Rectal smooth muscle tissue (tissue), 1 donor: ENCODE results near the gene GSK3B.
"Not testable (repeated sequence)": the region's sequence is repeated elsewhere in the genome, so short reads cannot be mapped to it uniquely, and the experiment has no call there.

Experiments
- H3K27ac ChIP-seq: one replicate; pipeline ENCODE4 v1.7.0; 2013; ENCODE audit warnings: low read depth, low read length, inconsistent platforms
- H3K27me3 ChIP-seq: one replicate; pipeline ENCODE4 v1.7.0; 2013; ENCODE audit warnings: low read length; ENCODE audit not compliant: control insufficient read depth, insufficient read depth
- H3K36me3 ChIP-seq: one replicate; pipeline ENCODE4 v1.7.0; 2013; ENCODE audit warnings: low read length; ENCODE audit not compliant: control insufficient read depth, insufficient read depth
- H3K4me1 ChIP-seq: one replicate; pipeline ENCODE4 v1.7.0; 2013; ENCODE audit warnings: low read length; ENCODE audit not compliant: control insufficient read depth, insufficient read depth
- H3K4me3 ChIP-seq: one replicate; pipeline ENCODE4 v1.7.0; 2013; ENCODE audit warnings: low read length
- H3K9ac ChIP-seq: one replicate; pipeline ENCODE4 v1.7.0; 2013; ENCODE audit warnings: low read length

Gene GSK3B

DNA sequence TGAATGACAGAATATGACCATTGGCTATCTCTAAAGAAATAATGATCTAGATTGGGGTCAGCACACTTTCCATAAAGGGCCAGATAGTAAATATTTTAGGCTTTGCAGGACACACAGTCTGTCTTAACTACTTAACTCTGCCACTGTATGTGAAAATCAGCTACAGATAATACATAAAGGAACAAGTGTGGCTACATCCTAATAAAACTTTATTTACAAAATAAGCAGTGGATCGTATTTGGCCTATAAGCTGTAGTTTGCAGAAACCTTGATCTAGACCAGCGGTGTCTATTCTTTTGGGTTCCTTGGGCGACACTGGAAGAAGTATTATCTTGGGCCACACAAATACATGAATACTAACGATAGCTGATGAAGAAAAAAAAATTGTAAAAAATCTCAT, 27.6 kb downstream of the GSK3B start:
- Histone ChIP-seq H3K27me3 (no peaks in the 10 kb centered on the region), H3K4me3 (no peak overlapping the region), H3K27ac (no peak overlapping the region), H3K36me3 (no peaks in the 10 kb centered on the region), H3K9ac (no peak overlapping the region), H3K4me1 (no peaks in the 10 kb centered on the region)

DNA sequence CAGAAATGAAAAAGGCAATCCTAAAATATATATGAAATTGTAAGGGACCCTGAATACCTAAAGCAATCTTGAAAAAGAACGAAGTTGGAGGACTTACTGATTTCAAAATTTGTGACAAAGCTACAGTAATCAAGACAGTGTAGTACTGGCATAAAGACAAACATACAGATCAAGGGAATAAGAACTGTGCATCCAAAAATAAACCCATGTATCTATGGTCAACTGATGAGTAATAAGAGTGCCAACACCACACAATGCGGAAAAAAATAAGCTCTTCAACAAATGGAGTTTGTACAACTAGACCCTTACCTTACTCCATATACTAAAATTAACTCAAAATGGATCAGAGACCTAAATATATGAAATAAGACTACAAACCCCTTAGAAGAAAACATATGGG, 29.6 kb downstream of the GSK3B start:
- H3K4me3 ChIP-seq: no peak overlapping the region
- no peaks in the 10 kb centered on the region for H3K36me3 ChIP-seq
- H3K9ac ChIP-seq: no peak overlapping the region
- H3K27me3 ChIP-seq: no peaks in the 10 kb centered on the region
- H3K27ac ChIP-seq: no peak overlapping the region
- no peaks in the 10 kb centered on the region for H3K4me1 ChIP-seq

DNA sequence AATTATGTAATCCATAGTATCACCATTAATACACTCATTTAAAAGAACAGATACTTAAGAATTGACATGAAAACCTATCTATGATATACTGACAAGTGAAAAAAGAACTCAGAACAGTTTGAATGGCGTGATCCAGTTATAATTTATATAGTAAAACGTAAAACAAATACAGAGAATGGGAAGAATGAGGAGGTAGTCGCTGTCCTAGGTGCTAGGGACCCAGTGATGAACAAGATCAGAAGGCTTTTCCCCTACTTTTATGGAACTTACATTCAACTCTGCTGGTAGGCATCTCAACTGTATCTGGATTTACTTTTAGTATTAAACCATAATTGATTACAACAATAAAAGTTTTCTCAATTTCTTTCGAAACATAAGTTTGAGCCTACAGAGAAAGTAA, 31.8 kb downstream of the GSK3B start:
- no peak overlapping the region for H3K9ac ChIP-seq
- no peak overlapping the region for H3K4me3 ChIP-seq
- no peak overlapping the region for H3K27ac ChIP-seq
- H3K27me3 ChIP-seq: no peaks in the 10 kb centered on the region
- H3K36me3 ChIP-seq: no peaks in the 10 kb centered on the region
- H3K4me1 ChIP-seq: no peaks in the 10 kb centered on the region

DNA sequence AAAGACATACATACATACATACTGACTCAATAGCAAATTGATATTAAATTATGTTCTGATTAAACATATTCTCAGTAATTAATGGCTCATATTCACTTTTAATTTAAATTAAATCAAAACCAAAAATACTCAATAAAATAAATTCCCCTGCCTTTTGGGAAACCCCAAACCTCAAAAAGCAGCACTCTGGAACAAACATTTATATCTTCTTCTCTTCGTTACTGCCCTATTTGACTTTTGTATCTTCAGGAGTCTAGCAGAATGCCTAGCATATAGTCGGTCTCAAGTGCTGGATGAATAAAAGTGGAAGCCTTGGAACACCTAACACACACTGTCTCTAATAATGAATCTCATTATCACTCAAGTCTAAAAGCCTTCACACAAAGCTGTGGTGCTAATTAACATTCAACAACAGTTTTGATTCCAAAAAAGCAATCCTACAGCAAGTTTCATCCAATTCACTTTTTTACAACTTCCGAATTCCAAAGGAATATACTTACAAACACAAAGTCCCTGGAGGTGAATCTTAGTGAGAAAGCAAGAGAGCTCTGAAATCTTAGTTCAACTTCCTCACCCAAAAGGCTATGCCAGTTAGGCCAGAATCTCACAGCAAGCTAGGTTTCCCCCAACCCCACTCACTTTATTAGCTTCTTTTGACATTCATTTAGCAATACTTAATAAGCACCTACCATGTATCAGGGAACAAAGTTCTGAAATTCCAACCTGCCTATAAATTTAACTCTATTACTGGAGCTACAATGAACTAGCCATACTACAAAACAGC, 35.0 kb downstream of the GSK3B start:
- Histone ChIP-seq H3K27ac (no peak overlapping the region), H3K27me3 (no peaks in the 10 kb centered on the region), H3K4me3 (no peak overlapping the region), H3K9ac (no peak overlapping the region), H3K36me3 (no peaks in the 10 kb centered on the region), H3K4me1 (no peaks in the 10 kb centered on the region)

DNA sequence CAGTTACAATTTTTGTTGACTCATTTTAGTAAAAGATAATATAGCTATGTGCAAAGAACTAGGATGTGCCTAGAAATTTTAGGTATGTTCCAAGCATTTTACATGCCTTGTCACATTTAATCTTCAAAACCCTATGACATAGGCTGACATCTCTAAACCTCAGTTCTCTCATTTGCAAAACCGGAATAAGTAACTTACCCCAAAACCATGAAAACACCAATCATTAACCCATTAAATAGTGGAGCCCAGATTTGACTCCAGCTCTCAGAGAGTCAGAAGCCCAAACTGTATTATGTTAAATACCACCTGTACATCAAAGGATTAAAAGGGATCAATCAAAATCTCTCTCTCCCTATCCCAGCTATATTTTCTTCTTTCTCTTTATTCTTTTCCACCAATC, 36.6 kb downstream of the GSK3B start:
- Histone ChIP-seq H3K9ac (no peak overlapping the region), H3K4me1 (no peaks in the 10 kb centered on the region), H3K27me3 (no peaks in the 10 kb centered on the region), H3K4me3 (no peak overlapping the region), H3K36me3 (no peaks in the 10 kb centered on the region), H3K27ac (no peak overlapping the region)

DNA sequence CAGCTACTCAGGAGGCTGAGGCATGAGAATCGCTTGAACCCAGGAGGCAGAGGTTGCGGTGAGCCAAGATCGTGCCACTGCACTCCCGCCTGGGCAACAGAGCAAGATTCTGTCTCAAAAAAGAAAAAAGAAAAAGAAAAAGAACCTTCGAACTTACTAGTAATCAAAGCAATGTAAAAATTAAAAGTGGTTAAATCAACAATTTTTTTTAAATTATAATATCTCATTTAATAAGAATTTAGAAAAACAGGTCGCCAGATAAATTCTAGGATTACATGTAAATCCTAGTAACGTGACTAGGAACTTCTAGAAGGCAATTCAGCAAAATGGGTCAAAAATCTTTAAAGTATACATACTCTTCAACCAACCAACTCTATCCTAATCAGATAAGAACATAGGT, 37.2 kb downstream of the GSK3B start:
- Histone ChIP-seq H3K4me3 (no peak overlapping the region), H3K27ac (no peak overlapping the region), H3K4me1 (no peaks in the 10 kb centered on the region), H3K9ac (no peak overlapping the region), H3K36me3 (no peaks in the 10 kb centered on the region), H3K27me3 (no peaks in the 10 kb centered on the region)

DNA sequence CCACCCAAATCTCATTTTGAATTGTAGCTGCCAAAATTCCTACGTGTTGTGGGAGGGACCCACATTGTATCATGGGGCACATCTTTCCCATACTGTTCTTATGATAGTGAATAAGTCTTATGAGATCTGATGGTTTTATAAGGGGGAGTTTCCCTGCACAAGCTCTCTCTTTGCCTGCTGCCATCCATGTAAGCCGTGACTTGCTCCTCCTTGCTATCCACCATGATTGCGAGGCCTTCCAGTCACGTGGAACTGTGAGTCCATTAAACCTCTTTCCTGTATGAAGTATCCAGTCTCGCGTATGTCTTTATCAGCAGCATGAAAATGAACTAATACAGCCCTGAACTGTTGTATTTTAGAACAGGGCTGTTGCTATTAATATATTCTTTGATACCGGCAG, 40.6 kb downstream of the GSK3B start:
- not testable (repeated sequence) for H3K4me3 ChIP-seq, H3K9ac ChIP-seq, H3K27ac ChIP-seq, H3K36me3 ChIP-seq, H3K4me1 ChIP-seq, H3K27me3 ChIP-seq

DNA sequence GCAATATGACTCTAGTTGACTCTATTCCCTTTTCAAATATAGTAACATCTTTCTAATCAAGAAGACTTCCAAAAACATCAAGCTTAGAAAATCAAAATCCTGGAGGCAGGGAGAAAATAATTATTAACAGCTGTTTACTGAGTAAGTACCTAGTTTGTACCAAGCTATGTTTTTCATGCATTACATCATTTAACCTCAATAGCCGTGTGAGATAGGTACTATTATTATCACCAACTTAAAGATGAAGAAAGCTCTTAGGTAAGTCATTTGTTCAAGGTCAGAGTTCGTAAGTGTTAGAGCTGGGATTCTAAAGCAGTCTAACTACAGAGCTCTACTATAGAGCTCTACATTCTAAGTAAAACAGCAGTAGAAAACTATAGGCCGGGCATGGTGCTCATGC, 41.6 kb downstream of the GSK3B start:
- H3K4me1 ChIP-seq: peaks cover 5% of the 10 kb centered on the region
- no peak overlapping the region for H3K9ac ChIP-seq
- no peaks in the 10 kb centered on the region for H3K36me3 ChIP-seq
- H3K4me3 ChIP-seq: no peak overlapping the region
- no peak overlapping the region for H3K27ac ChIP-seq
- no peaks in the 10 kb centered on the region for H3K27me3 ChIP-seq

DNA sequence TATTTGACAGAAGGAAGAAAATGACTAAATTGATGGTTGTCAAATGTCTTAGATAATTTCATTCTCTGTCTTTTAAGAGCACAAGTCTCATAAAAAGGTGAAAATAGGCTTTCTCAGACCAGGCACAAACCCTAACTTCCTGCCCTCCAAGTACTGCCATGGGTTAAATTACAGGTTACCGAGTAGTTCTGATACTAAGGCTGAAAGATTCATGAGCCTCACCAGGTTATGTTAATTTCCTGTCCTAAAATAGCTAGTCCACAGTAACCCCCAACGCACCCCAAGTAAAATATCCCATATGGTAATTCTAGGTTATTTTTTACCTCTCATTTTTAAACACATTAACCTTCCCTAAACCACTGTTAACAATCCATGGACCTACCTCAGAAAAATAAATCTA, 42.0 kb downstream of the GSK3B start:
- Histone ChIP-seq H3K36me3 (no peaks in the 10 kb centered on the region), H3K4me3 (no peak overlapping the region), H3K9ac (no peak overlapping the region), H3K27ac (no peak overlapping the region), H3K27me3 (no peaks in the 10 kb centered on the region), H3K4me1 (peaks cover 6% of the 10 kb centered on the region)

DNA sequence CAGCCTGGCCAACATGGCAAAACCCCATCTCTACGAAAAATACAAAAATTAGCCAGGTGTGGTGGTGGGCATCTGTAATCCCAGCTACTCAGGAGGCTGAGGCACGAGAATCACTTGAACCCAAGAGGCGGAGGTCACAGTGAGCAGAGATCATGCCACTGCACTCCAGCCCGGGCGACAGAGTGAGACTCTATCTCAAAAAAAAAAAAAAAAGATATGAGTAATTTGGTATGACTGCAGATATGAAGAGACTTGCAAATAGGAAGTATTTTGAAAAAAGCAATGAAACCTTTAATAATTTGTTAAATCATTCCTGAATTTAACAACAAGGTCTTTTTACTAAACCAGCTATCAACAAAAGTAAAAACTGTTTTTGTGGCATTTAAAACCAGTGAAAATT, 42.7 kb downstream of the GSK3B start:
- H3K4me3 ChIP-seq, H3K36me3 ChIP-seq, H3K27me3 ChIP-seq, H3K27ac ChIP-seq, H3K9ac ChIP-seq, H3K4me1 ChIP-seq: not testable (repeated sequence)

DNA sequence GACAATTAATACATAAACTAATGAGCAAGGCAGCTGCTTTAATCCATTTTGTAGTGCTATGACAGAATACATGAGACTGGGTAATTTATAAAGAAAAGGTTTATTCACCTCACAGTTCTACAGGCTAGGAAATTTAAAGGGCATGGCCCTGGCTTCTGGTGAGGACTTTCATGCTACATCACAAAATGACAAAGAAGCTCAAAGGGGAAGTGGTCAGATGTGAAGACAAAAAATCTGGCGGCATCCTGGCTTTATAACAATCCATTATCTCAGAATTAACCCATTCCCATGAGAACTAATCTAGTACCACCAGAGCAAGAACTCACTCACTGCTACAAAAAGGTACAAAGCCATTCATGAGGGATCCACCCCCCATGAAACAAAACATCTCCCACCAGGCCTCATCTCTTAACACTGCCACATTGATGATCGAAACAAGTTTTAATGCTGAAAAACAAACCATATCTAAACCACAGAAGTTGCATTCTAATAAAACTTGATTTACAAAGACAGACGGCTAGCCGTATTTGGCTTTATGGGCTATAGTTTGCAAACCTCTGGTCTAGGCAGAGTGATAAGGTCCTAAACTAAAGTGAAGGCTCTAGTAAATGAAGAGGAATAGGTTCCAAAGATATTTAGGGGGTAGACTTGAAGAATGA, 44.2 kb downstream of the GSK3B start:
- Histone ChIP-seq H3K4me3 (no peak overlapping the region), H3K9ac (no peak overlapping the region), H3K36me3 (no peaks in the 10 kb centered on the region), H3K27me3 (no peaks in the 10 kb centered on the region), H3K27ac (no peak overlapping the region), H3K4me1 (peaks cover 6% of the 10 kb centered on the region)

DNA sequence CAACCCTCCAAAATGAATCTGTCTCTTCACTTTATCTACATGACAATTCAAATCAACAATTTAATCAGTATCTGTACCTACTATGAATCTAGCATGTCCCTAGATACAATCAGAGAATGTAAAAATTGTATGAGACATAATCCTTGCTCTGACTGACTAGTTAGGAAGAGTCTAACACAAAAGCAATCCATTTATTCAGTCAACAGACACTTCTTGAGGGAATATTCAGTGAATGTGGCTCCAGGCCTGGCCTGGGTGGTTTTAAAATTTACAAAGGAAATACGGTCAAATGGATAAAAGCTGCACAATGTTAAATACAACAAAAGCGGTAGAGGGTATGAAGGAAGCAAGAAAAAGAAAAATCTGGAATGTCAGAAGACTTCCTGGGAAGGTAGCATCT, 45.2 kb downstream of the GSK3B start:
- H3K36me3 ChIP-seq: no peaks in the 10 kb centered on the region
- H3K4me3 ChIP-seq: no peak overlapping the region
- H3K9ac ChIP-seq: no peak overlapping the region
- peaks cover 6% of the 10 kb centered on the region for H3K4me1 ChIP-seq
- H3K27ac ChIP-seq: no peak overlapping the region
- H3K27me3 ChIP-seq: no peaks in the 10 kb centered on the region
